ENCODE results near the gene ENPP3. TPM values are rescaled to one million over a fixed set of nuclear protein-coding genes. Genes with fewer than 3 reads are reported as not detected.

ENPP3 gene
- total RNA-seq, 1 experiment from 2014 or later: 0.15 TPM

DNA sequence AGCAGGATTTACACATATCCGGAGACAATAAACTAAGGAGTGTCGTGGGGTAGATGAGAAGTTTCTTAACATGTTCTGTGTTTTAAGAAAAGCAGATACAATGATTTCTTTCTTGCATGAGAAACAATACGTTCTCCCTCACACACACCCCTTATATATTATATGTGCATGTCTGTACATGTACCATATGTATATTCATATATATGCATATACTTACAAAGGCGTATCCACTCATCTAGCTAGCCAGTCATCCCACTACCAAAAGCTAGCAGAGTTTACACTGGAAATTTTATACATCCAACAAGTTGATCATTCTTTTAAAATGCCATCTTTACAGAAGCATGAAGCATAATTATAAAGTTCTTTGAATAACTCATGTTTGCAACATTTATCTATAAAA is 49.2 kb upstream of the ENPP3 start:
- H2AK5ac ChIP-seq (ENCODE audit: insufficient read length, low read length): no peak overlapping the region
- H4K5ac ChIP-seq (ENCODE audit: insufficient read length, low read depth, low read length): no peak overlapping the region
- no peak overlapping the region for H3T11ph ChIP-seq (ENCODE audit: low read length)
- no peak overlapping the region for H4K91ac ChIP-seq (ENCODE audit: insufficient read length, low read depth, low read length)
- H4K8ac ChIP-seq (replicated peaks; ENCODE audit: insufficient read length, low read depth, low read length): no peak overlapping the region
- no peaks in the 10 kb centered on the region for H3K27me3 Mint-ChIP-seq (ENCODE audit: low read depth)
- no peak overlapping the region for H3K4ac ChIP-seq (ENCODE audit: low read depth, low read length)
- no peak overlapping the region for H3K9ac ChIP-seq (ENCODE audit: extremely low read depth, insufficient read length, low read length)
- H3K18ac ChIP-seq (ENCODE audit: insufficient read length, low read depth, low read length): no peak overlapping the region
- no peaks in the 10 kb centered on the region for H3K4me1 ChIP-seq (ENCODE audit: insufficient read depth, low read length)
- H3K36me3 Mint-ChIP-seq (ENCODE audit: insufficient read depth in 1 of 3, low read depth in 3 of 3): peaks cover 6 to 43% (median 42%) of the 10 kb centered on the region in 3 experiments; a peak in 6 of 7 replicates
- H3K79me2 ChIP-seq (ENCODE audit: insufficient read depth, low read length): no peaks in the 10 kb centered on the region
- H3K23me2 ChIP-seq (ENCODE audit: insufficient read length, low read depth, low read length, poor library complexity, severe bottlenecking): no peaks in the 10 kb centered on the region
- no peak overlapping the region for H3K27ac ChIP-seq (ENCODE audit: insufficient read length, low read depth, low read length)
- no peak for DNase-seq
- no peak overlapping the region for H2BK120ac ChIP-seq (ENCODE audit: low read depth, low read length, poor library complexity, severe bottlenecking)
- no peak overlapping the region for H3K23ac ChIP-seq (ENCODE audit: insufficient read length, low read depth, low read length)
- no peak overlapping the region for H2BK15ac ChIP-seq (ENCODE audit: low read depth, low read length)
- H3K27ac Mint-ChIP-seq: no peak overlapping the region
- H3K9me3 Mint-ChIP-seq: no peaks in the 10 kb centered on the region
- no peaks in the 10 kb centered on the region for H3K27me3 ChIP-seq (ENCODE audit: insufficient read depth, low read length)
- H3K14ac ChIP-seq (ENCODE audit: insufficient read depth, low read length): no peak overlapping the region
- H4K20me1 ChIP-seq (ENCODE audit: control insufficient read depth, insufficient read depth, insufficient read length): no peaks in the 10 kb centered on the region
- H2AFZ ChIP-seq (ENCODE audit: low read length): no peak overlapping the region
- H3K4me2 ChIP-seq (ENCODE audit: insufficient read depth, insufficient read length, low read length): no peak overlapping the region
- H2BK5ac ChIP-seq (ENCODE audit: insufficient read length, low read length): no peak overlapping the region
- no CpG with 5 or more reads among the region's 4 CpGs for WGBS (ENCODE audit: extremely low coverage, insufficient read length, low lambda C conversion rate)
- no peaks in the 10 kb centered on the region for H3K9me3 ChIP-seq (ENCODE audit: control insufficient read depth, low read depth, low read length)
- H3K4me1 Mint-ChIP-seq: no peaks in the 10 kb centered on the region
- H3K56ac ChIP-seq (ENCODE audit: insufficient read length, low read depth, low read length): no peak overlapping the region
- no peak overlapping the region for H2BK12ac ChIP-seq (ENCODE audit: insufficient read length, low read depth, low read length)
- no peak overlapping the region for H3K4me3 Mint-ChIP-seq
- TF ChIP-seq, protein P1, sequence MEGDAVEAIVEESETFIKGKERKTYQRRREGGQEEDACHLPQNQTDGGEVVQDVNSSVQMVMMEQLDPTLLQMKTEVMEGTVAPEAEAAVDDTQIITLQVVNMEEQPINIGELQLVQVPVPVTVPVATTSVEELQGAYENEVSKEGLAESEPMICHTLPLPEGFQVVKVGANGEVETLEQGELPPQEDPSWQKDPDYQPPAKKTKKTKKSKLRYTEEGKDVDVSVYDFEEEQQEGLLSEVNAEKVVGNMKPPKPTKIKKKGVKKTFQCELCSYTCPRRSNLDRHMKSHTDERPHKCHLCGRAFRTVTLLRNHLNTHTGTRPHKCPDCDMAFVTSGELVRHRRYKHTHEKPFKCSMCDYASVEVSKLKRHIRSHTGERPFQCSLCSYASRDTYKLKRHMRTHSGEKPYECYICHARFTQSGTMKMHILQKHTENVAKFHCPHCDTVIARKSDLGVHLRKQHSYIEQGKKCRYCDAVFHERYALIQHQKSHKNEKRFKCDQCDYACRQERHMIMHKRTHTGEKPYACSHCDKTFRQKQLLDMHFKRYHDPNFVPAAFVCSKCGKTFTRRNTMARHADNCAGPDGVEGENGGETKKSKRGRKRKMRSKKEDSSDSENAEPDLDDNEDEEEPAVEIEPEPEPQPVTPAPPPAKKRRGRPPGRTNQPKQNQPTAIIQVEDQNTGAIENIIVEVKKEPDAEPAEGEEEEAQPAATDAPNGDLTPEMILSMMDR (conservative IDR thresholded peaks at IDR 0.05): no peak
- no peak overlapping the region for H2BK20ac ChIP-seq (ENCODE audit: low read depth, low read length, poor library complexity, severe bottlenecking)
- no peaks in the 10 kb centered on the region for H3K79me1 ChIP-seq (ENCODE audit: insufficient read depth, low read depth, low read length, poor library complexity, severe bottlenecking)

Measured in H9 (cell line).